Osteocyte (in vitro differentiated cells): ENCODE data around the gene WDR82. TPM values are rescaled to one million over a fixed set of nuclear protein-coding genes. Genes with fewer than 3 reads are reported as not detected.
A peak's percentile ranks its signal among the peaks of the same experiment; 100 is the strongest.

Experiments used
- DNase-seq: peaks from one replicate; pipeline ENCODE4 v3.0.0; 2021; ENCODE audit warnings: mixed read lengths; ENCODE audit not compliant: unreplicated experiment; ENCODE audit errors: extremely low spot score
- H3K27ac Mint-ChIP-seq: one replicate; pipeline ENCODE4 v1.8.0; 2021; ENCODE audit warnings: mild to moderate bottlenecking, mixed read lengths; ENCODE audit not compliant: unreplicated experiment
- H3K27me3 Mint-ChIP-seq: one replicate; pipeline ENCODE4 v1.8.0; 2021; ENCODE audit warnings: mixed read lengths; ENCODE audit not compliant: unreplicated experiment
- H3K36me3 Mint-ChIP-seq: one replicate; pipeline ENCODE4 v1.8.0; 2021; ENCODE audit warnings: mixed read lengths; ENCODE audit not compliant: unreplicated experiment
- H3K4me1 Mint-ChIP-seq: one replicate; pipeline ENCODE4 v1.8.0; 2021; ENCODE audit warnings: mixed read lengths; ENCODE audit not compliant: unreplicated experiment
- H3K4me3 Mint-ChIP-seq: one replicate; pipeline ENCODE4 v1.8.0; 2021; ENCODE audit warnings: mild to moderate bottlenecking, moderate library complexity, mixed read lengths; ENCODE audit not compliant: unreplicated experiment
- H3K9me3 Mint-ChIP-seq: one replicate; pipeline ENCODE4 v1.8.0; 2021; ENCODE audit warnings: mixed read lengths; ENCODE audit not compliant: unreplicated experiment
- CTCF ChIP-seq: fragments of 200-600 bp; sonication (generic); IDR thresholded peaks from 2 replicates; pipeline ENCODE4 v1.5.0; 2021; ENCODE audit warnings: antibody characterized with exemption, mild to moderate bottlenecking, moderate library complexity
- total RNA-seq: library from RNA; stranded (reverse); gene quantifications from 2 replicates; pipeline ENCODE4 v1.2.1, GENCODE V29; 2021

WDR82 gene
- total RNA-seq, 1 donor from 2014 or later, result 76.7 TPM

- TF ChIP-seq CTCF, result no peak
- no peaks in the 10 kb centered on the region for H3K27me3 Mint-ChIP-seq
- no peaks in the 10 kb centered on the region for H3K9me3 Mint-ChIP-seq
- DNase-seq, result no peak
- peak overlapping the region; percentile 48 for H3K4me3 Mint-ChIP-seq
- no peak overlapping the region for H3K27ac Mint-ChIP-seq
- H3K4me1 Mint-ChIP-seq, result peaks cover 4% of the 10 kb centered on the region
- H3K36me3 Mint-ChIP-seq, result no peaks in the 10 kb centered on the region
Observed at GRCh38 chr3:52317208-52318000, 39.0 kb upstream of the WDR82 start.

GRCh38 chr3:52315977-52316764, 37.7 kb upstream of the WDR82 start, which contains the start of gene DNAH1:
DNAH1 (plus strand) TSS chr3:52316319; CDS start chr3:52322443, 6,124 bp downstream.
- no peak for TF ChIP-seq CTCF
- Mint-ChIP-seq H3K27ac (no peak within 1 kb of the TSS), H3K36me3 (no peaks in the 10 kb centered on the region), H3K27me3 (no peaks in the 10 kb centered on the region), H3K4me1 (peaks cover 4% of the 10 kb centered on the region), H3K4me3 (no peak within 1 kb of the TSS), H3K9me3 (no peaks in the 10 kb centered on the region)
- no peak for DNase-seq

GRCh38 chr3:52315006-52315405, 36.6 kb upstream of the WDR82 start:
- DNase-seq, result no peak
- no peak overlapping the region for H3K27ac Mint-ChIP-seq
- H3K4me1 Mint-ChIP-seq, result peaks cover 4% of the 10 kb centered on the region
- peaks cover under 1% of the 10 kb centered on the region for H3K36me3 Mint-ChIP-seq
- no peak for TF ChIP-seq CTCF
- H3K4me3 Mint-ChIP-seq, result no peak overlapping the region
- H3K27me3 Mint-ChIP-seq, result no peaks in the 10 kb centered on the region
- no peaks in the 10 kb centered on the region for H3K9me3 Mint-ChIP-seq

GRCh38 chr3:52314489-52314888, 36.0 kb upstream of the WDR82 start:
- TF ChIP-seq CTCF, result no peak
- Mint-ChIP-seq H3K9me3 (no peaks in the 10 kb centered on the region), H3K36me3 (peaks cover 3% of the 10 kb centered on the region), H3K27ac (no peak overlapping the region), H3K4me3 (no peak overlapping the region), H3K27me3 (no peaks in the 10 kb centered on the region), H3K4me1 (peaks cover 4% of the 10 kb centered on the region)
- DNase-seq, result no peak

- H3K36me3 Mint-ChIP-seq, result peaks cover 3% of the 10 kb centered on the region
- DNase-seq, result no peak
- no peak overlapping the region for H3K4me3 Mint-ChIP-seq
- H3K4me1 Mint-ChIP-seq, result peaks cover 4% of the 10 kb centered on the region
- TF ChIP-seq CTCF, result no peak
- H3K27ac Mint-ChIP-seq, result no peak overlapping the region
- no peaks in the 10 kb centered on the region for H3K27me3 Mint-ChIP-seq
- no peaks in the 10 kb centered on the region for H3K9me3 Mint-ChIP-seq
Observed at GRCh38 chr3:52313774-52314188, 35.3 kb upstream of the WDR82 start.
